ENCODE measurements around the gene AKT1S1. TPM values are rescaled to one million over a fixed set of nuclear protein-coding genes. Genes with fewer than 3 reads are reported as not detected.

Gene AKT1S1
- total RNA-seq, 1 experiment from 2014 or later, result 70.6 TPM

GRCh38 chr19:49858088-49858985 lies 18.8 kb downstream of the AKT1S1 start:
- no peaks in the 10 kb centered on the region for H3K27me3 ChIP-seq (ENCODE audit: insufficient read depth, low read length)
- no peak overlapping the region for H3K9ac ChIP-seq (ENCODE audit: low read length)
- no peaks in the 10 kb centered on the region for H3K9me3 ChIP-seq (ENCODE audit: control insufficient read depth in 1 of 2, insufficient read depth in 1 of 2, low read depth in 1 of 2, low read length in 2 of 2)
- H3K79me2 ChIP-seq (ENCODE audit: insufficient read depth, low read length), result peaks cover 32% of the 10 kb centered on the region
- no peak overlapping the region for H3K4me3 ChIP-seq (replicated peaks in 1 of 2; ENCODE audit: low read depth in 1 of 2, low read length in 2 of 2)
- intact Hi-C loops (cut with micrococcal nuclease), result no loop called here
- BruUV-seq (replicated peaks), result no TSS peak
- peak overlapping the region; percentile 45; the same call in 1 of the 2 replicates for H3K27ac ChIP-seq (ENCODE audit: low read depth, low read length)
- no peak overlapping the region for H3K4me2 ChIP-seq (ENCODE audit: low read length)
- H3K4me1 ChIP-seq (ENCODE audit: control insufficient read depth in 1 of 2, insufficient read depth in 2 of 2, low read length in 2 of 2), result peaks cover 0 to 33% of the 10 kb centered on the region in 2 experiments; a peak in 1 of 4 replicates
- ATAC-seq (peak; percentile 13; the same call in 1 of the 2 replicates), DNase-seq (ENCODE audit: low read depth, low spot score) (no peak)
- ChIA-PET POLR2A (no interaction called here), CTCF (no interaction called here), RAD21 (ENCODE audit: low non-redundant PET in 1 of 2, low total read pairs in 2 of 2, uncharacterized antibody in 2 of 2, unreplicated experiment in 2 of 2) (no interaction called here)
- H3K9me2 ChIP-seq (ENCODE audit: insufficient read depth), result no peaks in the 10 kb centered on the region
- H2AFZ ChIP-seq (ENCODE audit: low read depth, low read length, poor library complexity, severe bottlenecking), result no peak overlapping the region
- TF ChIP-seq ZNF274 (IDR thresholded peaks at IDR 0.05; ENCODE audit: low read depth, low read length) (no peak), POLR2AphosphoS5 (IDR thresholded peaks at IDR 0.05; ENCODE audit: low read depth, low read length) (peak; percentile 15)
- H3K36me3 ChIP-seq (ENCODE audit: control insufficient read depth in 1 of 2, insufficient read depth in 2 of 2, low read length in 2 of 2), result peaks cover 15 to 31% of the 10 kb centered on the region in 2 experiments; a peak in 3 of 4 replicates
- no peaks in the 10 kb centered on the region for H4K20me1 ChIP-seq (ENCODE audit: insufficient read depth)

GRCh38 chr19:49857838-49858087 lies 19.4 kb downstream of the AKT1S1 start:
- DNase-seq (ENCODE audit: low read depth, low spot score), result no peak
- H3K9me3 ChIP-seq (ENCODE audit: control insufficient read depth in 1 of 2, insufficient read depth in 1 of 2, low read depth in 1 of 2, low read length in 2 of 2), result no peaks in the 10 kb centered on the region
- no peaks in the 10 kb centered on the region for H3K9me2 ChIP-seq (ENCODE audit: insufficient read depth)
- RAD21 ChIA-PET (ENCODE audit: low non-redundant PET in 1 of 2, low total read pairs in 2 of 2, uncharacterized antibody in 2 of 2, unreplicated experiment in 2 of 2), result no interaction called here
- BruUV-seq (replicated peaks), result no TSS peak
- H3K27ac ChIP-seq (ENCODE audit: low read depth, low read length), result peak overlapping the region; percentile 45; the same call in 1 of the 2 replicates
- H3K4me3 ChIP-seq (replicated peaks in 1 of 2; ENCODE audit: low read depth in 1 of 2, low read length in 2 of 2), result no peak overlapping the region
- H4K20me1 ChIP-seq (ENCODE audit: insufficient read depth), result no peaks in the 10 kb centered on the region
- peaks cover 15 to 27% of the 10 kb centered on the region in 2 experiments; a peak in 3 of 4 replicates for H3K36me3 ChIP-seq (ENCODE audit: control insufficient read depth in 1 of 2, insufficient read depth in 2 of 2, low read length in 2 of 2)
- H2AFZ ChIP-seq (ENCODE audit: low read depth, low read length, poor library complexity, severe bottlenecking), result no peak overlapping the region
- no peaks in the 10 kb centered on the region for H3K27me3 ChIP-seq (ENCODE audit: insufficient read depth, low read length)
- H3K4me1 ChIP-seq (ENCODE audit: control insufficient read depth in 1 of 2, insufficient read depth in 2 of 2, low read length in 2 of 2), result peaks cover 1 to 30% of the 10 kb centered on the region in 2 experiments; a peak in 3 of 4 replicates
- H3K4me2 ChIP-seq (ENCODE audit: low read length), result no peak overlapping the region
- intact Hi-C loops (cut with micrococcal nuclease), result no loop called here
- no peak overlapping the region for H3K9ac ChIP-seq (ENCODE audit: low read length)
- POLR2A ChIA-PET, result no interaction called here
- H3K79me2 ChIP-seq (ENCODE audit: insufficient read depth, low read length), result peaks cover 32% of the 10 kb centered on the region
- no peak for ATAC-seq
- CTCF ChIA-PET, result no interaction called here
- no peak for TF ChIP-seq YY1 (IDR thresholded peaks at IDR 0.05; ENCODE audit: extremely low read depth, insufficient replicate concordance, low read depth, low read length)
- no peak for TF ChIP-seq RAD21 (IDR thresholded peaks at IDR 0.05; ENCODE audit: low read depth)
- TF ChIP-seq CTCF (IDR thresholded peaks at IDR 0.05 in 2 of 3, conservative IDR thresholded peaks at IDR 0.05 in 1 of 3; ENCODE audit: borderline replicate concordance in 1 of 3, insufficient read depth in 1 of 3, low read depth in 2 of 3, low read length in 2 of 3), result no peak
- no peak for TF ChIP-seq POLR2A (IDR thresholded peaks at IDR 0.05; ENCODE audit: borderline replicate concordance, extremely low read depth, insufficient read depth, insufficient read length)
- no peak; the same call in 1 of the 2 replicates for TF ChIP-seq POLR2AphosphoS5 (IDR thresholded peaks at IDR 0.05; ENCODE audit: low read depth, low read length)
- TF ChIP-seq EZH2 (IDR thresholded peaks at IDR 0.05), result no peak
- no peak for TF ChIP-seq EGR1 (IDR thresholded peaks at IDR 0.05; ENCODE audit: low read depth)
- no peak for TF ChIP-seq SIN3A (IDR thresholded peaks at IDR 0.05; ENCODE audit: low read depth)
- no peak for TF ChIP-seq EZH2phosphoT487 (IDR thresholded peaks at IDR 0.05; ENCODE audit: borderline replicate concordance)
- TF ChIP-seq ATF3 (IDR thresholded peaks at IDR 0.05), result no peak
- no peak for TF ChIP-seq JUND (IDR thresholded peaks at IDR 0.05)
- TF ChIP-seq ZBTB33 (IDR thresholded peaks at IDR 0.05; ENCODE audit: extremely low read depth, insufficient replicate concordance, low read length), result no peak
